GM19395 (cell line): ENCODE measurements around the gene PLAC1.

Experiments
- ATAC-seq: cut with Tn5 transposase; IDR thresholded peaks from one replicate; pipeline ENCODE4 v1.9.1; 2021; ENCODE audit warnings: mild to moderate bottlenecking, moderate library complexity; ENCODE audit not compliant: unreplicated experiment

Gene PLAC1

DNA sequence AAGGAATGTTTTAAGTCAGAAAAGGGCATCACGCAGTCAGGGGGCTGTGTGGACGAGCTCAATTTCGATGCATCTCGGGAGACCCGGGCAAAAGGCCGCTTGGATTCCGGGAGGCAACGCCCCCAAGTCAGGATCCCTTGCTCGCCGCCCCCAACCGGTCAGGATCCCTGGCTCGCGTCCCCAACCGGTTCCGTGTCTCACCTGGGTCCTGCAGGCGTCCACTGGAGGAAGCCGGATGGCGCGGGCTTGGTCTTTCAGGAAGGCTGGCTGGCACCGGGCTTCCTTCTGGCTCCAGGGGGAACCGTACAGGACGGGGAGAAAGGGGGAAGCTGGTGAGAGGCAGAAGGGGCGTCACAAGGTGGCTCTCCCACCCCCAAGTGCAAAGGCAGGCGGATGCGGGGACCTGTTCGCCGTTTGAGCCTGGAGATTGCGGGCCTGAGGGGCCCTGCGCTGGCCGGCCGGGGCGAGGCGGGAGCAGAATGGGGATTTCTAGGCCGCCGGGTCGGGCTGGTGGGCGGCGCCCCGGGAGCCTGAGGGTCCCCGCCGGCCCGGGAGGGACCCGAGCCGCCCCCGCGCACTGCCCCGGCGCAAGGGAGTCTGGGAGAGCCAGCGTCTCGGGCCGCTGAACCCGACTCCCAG lies 113.6 kb downstream of the PLAC1 start:
- no peak for ATAC-seq

- no peak for ATAC-seq
These were observed 114.1 kb downstream of the PLAC1 start for GRCh38 chrX:134544135-134544512.

DNA sequence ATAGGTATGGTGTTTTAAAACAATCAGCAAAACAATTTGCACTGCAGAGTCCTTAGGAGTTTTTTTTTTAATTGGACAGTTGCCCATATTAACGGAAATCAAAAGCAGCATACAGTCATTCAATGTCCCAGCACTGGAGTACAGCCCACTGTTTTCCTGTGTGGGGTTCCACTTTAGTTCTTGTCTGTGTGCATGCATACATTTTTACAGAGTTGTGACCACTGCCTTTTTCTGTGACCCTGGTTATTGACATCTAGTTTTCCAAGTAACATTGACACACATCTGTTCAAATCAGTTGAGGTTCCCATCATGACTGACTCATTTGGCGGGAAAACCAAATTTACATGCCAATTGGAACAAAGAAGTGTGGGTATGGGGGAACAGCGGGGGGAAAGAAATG lies 115.0 kb downstream of the PLAC1 start:
- ATAC-seq, result no peak

- peak; percentile 70 for ATAC-seq
These were observed 115.8 kb downstream of the PLAC1 start for GRCh38 chrX:134542485-134542884.

DNA sequence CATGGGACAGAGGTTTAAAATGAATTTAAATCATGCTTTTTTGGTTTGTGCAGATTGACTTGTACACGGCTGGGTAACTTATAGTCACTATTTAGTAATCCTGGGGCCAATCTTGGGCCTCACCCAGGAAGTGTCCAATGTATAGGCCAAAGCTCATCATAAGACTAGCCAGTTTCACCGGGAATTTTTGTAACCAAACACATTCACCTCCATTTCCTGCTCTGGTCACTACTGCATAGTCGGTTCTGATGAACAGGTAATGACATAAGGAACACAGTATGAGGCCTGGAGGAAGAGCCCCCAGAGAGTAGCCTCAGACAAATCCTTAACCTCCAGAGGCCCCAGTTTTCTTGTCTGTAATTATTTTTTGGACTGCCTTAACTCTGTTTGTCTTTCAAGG lies 116.4 kb downstream of the PLAC1 start:
- no peak for ATAC-seq

DNA sequence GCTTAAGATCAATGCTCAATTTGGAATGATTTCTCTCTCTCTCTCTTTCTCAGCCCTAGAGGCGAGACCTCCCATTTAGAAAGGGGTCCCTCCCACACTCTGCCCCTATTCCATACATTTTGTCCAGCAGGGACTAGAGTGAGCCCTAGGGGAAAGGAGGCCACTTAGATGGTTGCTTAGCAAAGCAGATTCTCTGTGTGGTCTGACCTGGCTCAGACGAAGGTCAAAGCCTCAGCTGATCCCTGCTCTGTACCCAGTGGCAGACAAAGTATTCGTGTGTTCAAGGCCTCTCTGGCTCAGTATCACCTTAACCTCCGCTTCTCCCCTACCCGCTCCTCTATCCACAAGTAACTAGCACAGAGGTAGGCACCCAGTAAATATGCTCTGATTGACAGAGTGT lies 120.0 kb downstream of the PLAC1 start:
- ATAC-seq, result no peak

DNA sequence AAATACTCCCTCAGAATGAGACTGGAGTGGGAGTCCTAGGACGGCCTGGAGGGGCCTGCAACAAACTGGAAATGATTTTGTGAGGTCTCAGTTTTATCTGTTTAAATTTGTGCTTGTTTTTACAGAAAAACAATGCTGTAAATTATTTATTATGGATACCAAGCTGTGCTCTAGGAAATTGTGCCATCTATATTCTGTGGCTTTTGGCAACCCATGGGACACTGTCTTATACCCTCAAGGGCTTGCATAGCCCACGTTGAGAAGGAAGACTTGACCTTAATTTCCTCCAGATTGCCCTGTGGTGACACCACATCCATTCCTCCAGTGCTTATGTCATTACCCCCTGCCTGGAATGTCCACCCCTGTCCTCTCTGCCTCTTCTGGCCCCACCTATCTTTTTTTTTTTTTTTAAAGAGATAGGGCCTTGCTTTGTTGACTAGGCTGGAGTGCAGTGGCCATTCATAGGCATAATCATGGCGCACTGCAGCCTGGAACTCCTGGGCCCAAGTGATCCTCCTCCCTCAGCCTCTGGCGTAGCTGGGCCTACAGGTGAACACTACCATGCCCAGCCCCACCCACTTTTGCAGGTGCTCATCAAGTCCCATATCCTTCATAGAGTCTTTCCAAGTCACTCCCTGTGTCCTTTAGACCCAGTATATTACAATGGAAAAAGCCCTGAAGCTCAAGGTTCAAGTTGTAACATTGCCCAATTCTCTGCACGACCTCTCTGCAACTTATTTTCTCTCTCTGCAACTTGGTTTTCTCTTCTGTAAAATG lies 120.9 kb downstream of the PLAC1 start:
- no peak for ATAC-seq

GRCh38 chrX:134533952-134534351 lies 124.3 kb downstream of the PLAC1 start:
- no peak for ATAC-seq

- ATAC-seq, result no peak
These were observed 124.9 kb downstream of the PLAC1 start for GRCh38 chrX:134533352-134533751.

DNA sequence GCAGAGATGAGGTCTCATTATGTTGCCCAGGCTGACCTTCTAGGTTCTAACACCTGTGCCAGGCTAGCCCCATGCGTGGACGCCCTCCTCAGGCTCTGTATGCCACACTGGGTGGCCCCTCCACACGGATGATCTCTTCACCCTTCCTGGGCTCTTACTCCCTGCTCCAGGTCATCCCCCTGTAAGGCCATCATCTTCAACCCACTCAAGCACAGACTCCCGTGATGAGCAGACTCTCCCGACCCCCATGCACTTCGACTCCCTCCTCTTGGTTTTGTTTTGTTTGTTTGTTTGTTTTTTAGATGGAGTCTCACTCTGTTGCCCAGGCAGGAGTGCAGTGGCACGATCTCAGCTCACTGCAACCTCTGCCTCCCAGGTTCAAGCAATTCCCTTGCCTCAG lies 127.4 kb downstream of the PLAC1 start:
- ATAC-seq, result no peak

GRCh38 chrX:134529481-134529880 lies 128.8 kb downstream of the PLAC1 start:
- no peak for ATAC-seq

DNA sequence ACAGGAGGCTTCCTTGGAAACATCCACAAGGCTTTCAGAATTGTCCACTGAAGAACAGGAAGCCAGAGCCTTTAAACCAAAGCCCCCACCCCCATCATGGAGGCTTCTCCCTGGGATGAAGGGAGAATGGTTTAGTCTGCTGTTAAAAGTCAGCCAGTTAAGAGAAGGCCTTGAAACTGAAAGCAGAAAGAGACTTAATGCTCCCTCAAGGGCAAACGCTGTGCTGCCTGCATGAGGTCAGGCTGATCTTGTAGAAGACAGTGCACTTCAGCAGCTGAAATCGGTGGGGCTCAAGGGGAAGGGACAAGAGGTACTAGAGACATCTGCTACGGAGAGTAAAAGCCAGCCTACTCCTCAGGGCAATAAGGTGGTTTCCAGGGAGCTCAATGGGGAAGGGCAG lies 129.3 kb downstream of the PLAC1 start:
- no peak for ATAC-seq

- no peak for ATAC-seq
These were observed 131.9 kb downstream of the PLAC1 start for GRCh38 chrX:134526399-134526798.

DNA sequence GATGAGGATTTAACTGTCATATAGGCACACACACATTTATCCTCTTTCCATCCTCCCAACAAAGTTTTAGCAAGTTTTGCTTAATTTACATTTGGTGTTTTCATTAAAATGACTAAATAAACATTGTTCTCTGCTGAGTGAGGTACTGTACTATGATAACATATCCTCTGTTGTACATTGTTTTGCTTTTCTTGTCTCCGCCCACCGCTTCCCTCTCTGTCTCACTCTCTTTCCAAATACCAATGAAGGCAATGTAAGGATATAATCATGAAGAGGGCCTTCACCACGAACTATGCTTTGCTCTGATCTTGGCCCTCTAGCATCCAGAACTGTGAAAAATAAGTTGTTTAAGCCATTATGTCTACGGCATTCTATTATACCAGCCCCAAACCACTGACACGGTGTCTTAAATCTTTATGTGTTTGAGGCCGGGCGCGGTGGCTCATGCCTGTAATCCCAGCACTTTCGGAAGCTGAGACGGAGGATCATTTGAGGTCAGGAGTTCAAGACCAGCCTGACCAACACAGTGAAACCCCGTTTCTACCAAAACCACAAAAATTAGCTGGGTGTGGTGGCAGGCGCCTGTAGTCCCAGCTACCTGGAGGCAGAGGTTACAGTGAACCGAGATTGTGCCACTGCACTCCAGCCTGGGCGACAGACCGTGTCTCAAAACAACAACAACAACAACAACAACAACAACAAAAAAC lies 133.0 kb downstream of the PLAC1 start:
- no peak for ATAC-seq

DNA sequence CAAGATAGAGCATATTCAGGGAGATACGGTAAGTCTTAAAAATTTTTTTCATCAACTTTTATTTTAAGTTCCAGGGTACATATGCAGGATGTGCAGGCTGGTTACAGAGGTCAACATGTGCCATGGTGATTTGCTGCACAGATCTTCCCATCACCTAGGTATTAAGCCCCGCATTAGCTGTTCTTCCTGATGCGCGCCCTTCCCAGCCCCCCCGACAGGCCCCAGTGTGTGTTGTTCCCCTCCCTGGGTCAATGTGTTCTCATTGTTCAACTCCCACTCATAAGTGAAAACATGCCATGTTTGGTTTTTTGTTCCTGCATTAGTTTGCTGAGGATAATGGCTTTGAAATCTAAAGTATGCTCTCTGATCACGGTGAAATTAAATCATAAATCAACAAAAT lies 134.1 kb downstream of the PLAC1 start:
- no peak for ATAC-seq

GRCh38 chrX:134520860-134521390 lies 137.3 kb downstream of the PLAC1 start:
- no peak for ATAC-seq
